Right lobe of liver (tissue), 6 donors: ENCODE measurements around the gene SUPT5H. TPM values are rescaled to one million over a fixed set of nuclear protein-coding genes. Genes with fewer than 3 reads are reported as not detected.
A peak's percentile ranks its signal among the peaks of the same experiment; 100 is the strongest.

Experiments used
- ATAC-seq, 4 donors: fragments of 200-7000 bp; cut with Tn5 transposase; one replicate each; pipeline ENCODE4 v1.9.1; 2020; ENCODE audit warnings: mild to moderate bottlenecking in 4 of 4, moderate library complexity in 4 of 4
- DNase-seq, 3 donors: peaks; one replicate each; pipeline ENCODE4 v3.0.0-alpha.2; 2020
- H3K27ac ChIP-seq, 3 donors: fragments of 200-600 bp; one replicate each; pipeline ENCODE4 v1.8.0; 2022
- H3K27me3 ChIP-seq, 2 donors: fragments of 200-600 bp; one replicate each; pipeline ENCODE4 v1.8.0; 2022
- H3K36me3 ChIP-seq, 4 donors: fragments of 200-600 bp; sonication (generic) in 1 of 4; one replicate each; pipeline versions ENCODE4 v1.5.1 to v1.8.0; 2017 to 2022; ENCODE audit warnings: control low read depth in 1 of 4
- H3K4me1 ChIP-seq, 4 donors: fragments of 200-600 bp; sonication (generic) in 1 of 4; one replicate each; pipeline versions ENCODE4 v1.5.1 to v1.8.0; 2017 to 2022; ENCODE audit warnings: control low read depth in 1 of 4
- H3K4me3 ChIP-seq, 3 donors: fragments of 200-600 bp; one replicate each; pipeline ENCODE4 v1.8.0; 2022
- H3K9me3 ChIP-seq, 4 donors: fragments of 200-600 bp; sonication (generic) in 1 of 4; one replicate each; pipeline versions ENCODE4 v1.5.1 to v1.8.0; 2017 to 2022; ENCODE audit warnings: control low read depth in 1 of 4
- POLR2A ChIP-seq: fragments of 450-650 bp; IDR thresholded peaks from one replicate; pipeline ENCODE4 v1.6.1; 2017; ENCODE audit warnings: antibody characterized with exemption, mild to moderate bottlenecking
- WGBS: methylation state at CpG from one replicate; pipeline ENCODE4 v1.1.6; 2018; ENCODE audit warnings: low coverage, low lambda C conversion rate; ENCODE audit not compliant: insufficient coverage; ENCODE audit errors: missing lambda C conversion rate; 5-methylcytosine and 5-hydroxymethylcytosine counted together
- intact Hi-C, 2 donors: fragments of 100-400 bp; cut with DNase I; formaldehyde crosslinking; loops; one replicate each; pipeline versions ENCODE4 v1.11.2 to v1.14.1; 2022
- total RNA-seq, 6 experiments: library from RNA; depleted of rRNA in 2 of 6; stranded (reverse); fragments of >200 nt in 2 of 6; fragmentation: NEBNext Ultra II Directional in 3 of 6; extraction: Animal tissue kit (Norgen Biotek cat#: 25700) in 3 of 6; gene quantifications; one replicate each; pipeline versions ENCODE4 v1.1.0 to v1.2.4, GENCODE V29; 2016 to 2023
- TF ChIP-seq, protein P1 (sequence below), 4 donors: fragments of 200-600 bp in 3 of 4; fragments of 450-650 bp in 1 of 4; IDR thresholded peaks; one replicate each; pipeline versions ENCODE4 v1.5.1 to v1.8.0; 2016 to 2022; ENCODE audit warnings: antibody characterized with exemption in 4 of 4, mild to moderate bottlenecking in 2 of 4
- donor health status: DM: no; HTN: yes; CAD: no.
- donor health status: DM: no; HTN: no; CAD: no.
- donor health status: DM: no; HTN: no; CAD: no.
- donor health status: DM: no; HTN: yes; CAD: no.
- donor health status: DM: no; HTN: yes; CAD: no.

Gene SUPT5H
- total RNA-seq, 6 experiments from 2014 or later, result 42.3 to 60.8 (median 54.7) TPM

DNA sequence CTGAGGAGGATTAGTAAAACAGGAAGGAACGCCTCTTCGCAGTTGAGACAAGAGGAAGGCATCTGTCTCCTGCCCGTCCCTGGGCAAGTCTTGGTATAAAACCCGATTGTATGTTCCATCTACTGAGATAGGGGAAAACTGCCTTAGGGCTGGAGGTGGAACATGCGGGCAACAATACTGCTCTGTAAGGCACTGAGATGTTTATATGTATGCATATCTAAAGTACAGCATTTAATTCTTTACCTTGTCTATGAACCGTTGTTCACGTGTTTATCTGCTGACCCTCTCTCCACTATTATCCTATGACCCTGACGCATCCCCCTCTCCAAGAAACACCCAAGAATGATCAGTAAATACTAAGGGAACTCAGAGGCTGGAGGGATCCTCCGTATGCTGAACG, 34.5 kb downstream of the SUPT5H start:
- peak overlapping the region in 2 of 3 donors; percentile 72 to 91 for H3K4me3 ChIP-seq
- no peaks in the 10 kb centered on the region for H3K9me3 ChIP-seq
- ATAC-seq (no peak), DNase-seq (no peak)
- intact Hi-C loops, result loop anchor here (5.0 to 10.0 kb wide), 2 partner anchors 52 to 55 kb away; partner anchors contain the start of gene EID2B (in 2 of the 2)
- peak overlapping the region in 2 of 3 donors; percentile 69 to 78 for H3K27ac ChIP-seq
- H3K27me3 ChIP-seq, result no peaks in the 10 kb centered on the region
- TF ChIP-seq POLR2A, result no peak
- WGBS, result 37% methylated on average over 7 of the region's 10 CpGs
- H3K36me3 ChIP-seq, result peaks cover 0 to 10% (median 4%) of the 10 kb centered on the region in 4 donors
- peaks cover 0 to 9% (median 3%) of the 10 kb centered on the region in 4 donors for H3K4me1 ChIP-seq

DNA sequence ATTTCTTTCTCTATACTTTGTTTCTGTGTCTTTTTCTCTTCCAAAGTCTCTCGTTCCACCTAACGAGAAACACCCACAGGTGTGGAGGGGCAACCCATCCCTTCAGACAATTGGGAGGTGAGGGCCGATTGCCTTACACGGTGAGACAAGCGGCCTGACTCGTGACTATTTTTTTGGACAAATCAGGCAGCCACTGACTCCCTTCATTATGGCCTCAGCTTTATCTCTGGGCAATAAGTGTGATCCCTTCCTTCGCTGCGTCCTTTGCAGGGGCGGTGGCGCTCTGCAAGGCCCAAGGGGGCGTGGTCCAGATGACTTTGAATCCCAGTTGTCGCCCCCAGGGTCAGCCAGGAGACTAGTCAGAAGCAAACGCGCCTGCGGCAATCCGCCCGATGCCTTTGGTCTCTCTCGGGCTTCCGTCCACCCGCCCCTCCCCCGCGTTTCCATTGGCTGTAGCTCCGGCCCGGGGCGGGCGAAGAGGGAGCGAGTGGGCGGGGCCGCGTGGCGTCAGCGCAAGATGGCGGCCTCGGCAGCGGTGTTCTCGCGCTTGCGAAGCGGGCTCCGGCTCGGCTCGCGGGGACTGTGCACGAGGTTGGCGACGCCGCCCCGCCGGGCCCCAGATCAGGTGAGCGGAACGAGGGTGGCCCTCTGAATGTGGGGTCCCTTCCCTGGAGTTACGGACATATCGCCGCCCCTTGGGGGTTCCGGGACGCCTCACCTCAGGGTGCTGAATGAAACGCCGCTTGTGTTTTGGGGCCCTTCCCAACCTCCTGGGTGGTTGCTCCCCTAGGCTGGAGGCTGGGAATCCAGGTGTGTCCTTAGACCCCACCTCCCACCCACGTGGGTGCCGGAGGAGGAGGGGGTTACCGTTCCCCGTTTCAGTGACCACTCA, 35.2 kb downstream of the SUPT5H start, which contains the start of gene TIMM50:
Gene TIMM50 (plus strand): TSS at position 502 of the 892 bp plus-strand sequence. CDS start 16 bp downstream, at position 518.
- peak; percentile 97 to 99 (median 99) for ATAC-seq
- 3% methylated on average over 9 of the region's 62 CpGs for WGBS
- Histone ChIP-seq H3K27me3 (no peaks in the 10 kb centered on the region), H3K4me1 (peaks cover 0 to 9% (median 3%) of the 10 kb centered on the region in 4 donors), H3K4me3 (peak within 1 kb of the TSS; percentile 72 to 91 (median 82)), H3K36me3 (peaks cover 0 to 10% (median 4%) of the 10 kb centered on the region in 4 donors), H3K27ac (peak within 1 kb of the TSS; percentile 66 to 78 (median 69)), H3K9me3 (no peaks in the 10 kb centered on the region)
- peak; percentile 96 to 97 (median 96) for DNase-seq
- intact Hi-C loops, result no loop called here
- TF ChIP-seq, protein P1, sequence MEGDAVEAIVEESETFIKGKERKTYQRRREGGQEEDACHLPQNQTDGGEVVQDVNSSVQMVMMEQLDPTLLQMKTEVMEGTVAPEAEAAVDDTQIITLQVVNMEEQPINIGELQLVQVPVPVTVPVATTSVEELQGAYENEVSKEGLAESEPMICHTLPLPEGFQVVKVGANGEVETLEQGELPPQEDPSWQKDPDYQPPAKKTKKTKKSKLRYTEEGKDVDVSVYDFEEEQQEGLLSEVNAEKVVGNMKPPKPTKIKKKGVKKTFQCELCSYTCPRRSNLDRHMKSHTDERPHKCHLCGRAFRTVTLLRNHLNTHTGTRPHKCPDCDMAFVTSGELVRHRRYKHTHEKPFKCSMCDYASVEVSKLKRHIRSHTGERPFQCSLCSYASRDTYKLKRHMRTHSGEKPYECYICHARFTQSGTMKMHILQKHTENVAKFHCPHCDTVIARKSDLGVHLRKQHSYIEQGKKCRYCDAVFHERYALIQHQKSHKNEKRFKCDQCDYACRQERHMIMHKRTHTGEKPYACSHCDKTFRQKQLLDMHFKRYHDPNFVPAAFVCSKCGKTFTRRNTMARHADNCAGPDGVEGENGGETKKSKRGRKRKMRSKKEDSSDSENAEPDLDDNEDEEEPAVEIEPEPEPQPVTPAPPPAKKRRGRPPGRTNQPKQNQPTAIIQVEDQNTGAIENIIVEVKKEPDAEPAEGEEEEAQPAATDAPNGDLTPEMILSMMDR (IDR thresholded peaks at IDR 0.05), result no peak
- TF ChIP-seq POLR2A, result peak; percentile 55

DNA sequence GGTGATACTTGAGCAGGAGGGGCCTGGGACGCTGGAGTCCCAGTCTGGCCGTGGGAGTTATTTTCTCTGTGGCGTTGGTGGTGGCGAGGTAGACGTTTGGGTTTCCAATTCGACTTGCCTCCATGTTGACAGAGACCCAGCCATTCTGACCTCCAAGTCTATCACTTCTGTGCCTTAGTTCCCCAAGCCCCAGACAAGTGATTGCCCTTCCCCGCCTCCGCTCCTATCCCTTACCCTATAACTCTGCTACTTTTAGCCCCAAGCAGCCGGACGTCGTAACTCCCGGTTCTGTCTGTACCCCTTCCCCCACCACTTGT, 35.8 kb downstream of the SUPT5H start:
- Histone ChIP-seq H3K27me3 (no peaks in the 10 kb centered on the region), H3K36me3 (peaks cover 0 to 14% (median 3%) of the 10 kb centered on the region in 4 donors), H3K27ac (peak overlapping the region; percentile 66 to 78 (median 69)), H3K4me3 (peak overlapping the region; percentile 72 to 91 (median 82)), H3K4me1 (peaks cover 0 to 9% (median 3%) of the 10 kb centered on the region in 4 donors), H3K9me3 (no peaks in the 10 kb centered on the region)
- no peak for DNase-seq
- intact Hi-C loops, result no loop called here
- WGBS, result 4% methylated on average over 8 of the region's 12 CpGs
- no peak for ATAC-seq
- TF ChIP-seq, protein P1 (IDR thresholded peaks at IDR 0.05), result no peak
- TF ChIP-seq POLR2A, result no peak

DNA sequence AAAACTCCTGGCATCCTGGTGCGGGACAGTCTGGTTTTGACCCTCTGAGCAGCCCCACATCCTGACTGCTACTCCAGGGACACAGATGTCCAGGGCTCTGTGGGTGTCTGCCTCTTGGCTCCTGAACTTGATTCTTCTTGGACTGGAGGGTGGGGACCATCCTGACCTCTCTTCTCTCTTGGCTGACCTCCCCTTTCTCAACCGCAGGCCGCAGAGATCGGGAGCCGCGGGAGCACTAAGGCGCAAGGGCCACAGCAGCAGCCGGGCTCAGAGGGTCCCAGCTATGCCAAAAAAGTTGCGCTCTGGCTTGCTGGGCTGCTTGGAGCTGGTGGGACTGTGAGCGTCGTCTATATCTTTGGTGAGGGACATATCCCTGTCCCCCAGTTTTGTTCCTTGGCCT, 36.3 kb downstream of the SUPT5H start:
- Histone ChIP-seq H3K36me3 (peaks cover 0 to 13% (median 3%) of the 10 kb centered on the region in 4 donors), H3K27me3 (no peaks in the 10 kb centered on the region), H3K4me3 (peak overlapping the region; percentile 72 to 91 (median 82)), H3K4me1 (peaks cover 0 to 9% (median 3%) of the 10 kb centered on the region in 4 donors), H3K9me3 (no peaks in the 10 kb centered on the region), H3K27ac (no peak overlapping the region)
- 59% methylated on average over 4 of the region's 11 CpGs for WGBS
- ATAC-seq, result no peak
- DNase-seq, result no peak
- TF ChIP-seq, protein P1 (IDR thresholded peaks at IDR 0.05), result no peak
- TF ChIP-seq POLR2A, result no peak
- intact Hi-C loops, result no loop called here

DNA sequence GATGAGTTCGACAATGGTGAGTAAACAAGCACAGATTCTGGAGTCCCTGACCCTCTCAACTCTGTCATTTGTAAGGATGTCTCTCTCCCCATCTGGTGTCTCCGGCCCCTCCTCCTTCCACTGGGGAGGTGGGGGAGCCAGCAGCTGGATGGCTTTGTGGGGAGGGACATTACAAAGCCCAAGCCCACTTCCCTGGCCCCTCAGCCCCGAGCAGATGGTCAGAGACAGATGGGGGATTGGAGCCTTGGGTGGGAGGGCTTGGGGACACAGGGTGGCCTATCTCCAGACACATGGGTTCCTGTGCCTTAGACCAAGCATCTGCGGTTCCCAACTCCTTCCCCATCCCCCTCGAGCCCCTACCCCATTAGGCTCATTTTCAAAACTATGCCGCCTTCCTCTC, 37.8 kb downstream of the SUPT5H start:
- H3K9me3 ChIP-seq, result no peaks in the 10 kb centered on the region
- no peak for DNase-seq
- ATAC-seq, result no peak
- no peaks in the 10 kb centered on the region for H3K27me3 ChIP-seq
- H3K36me3 ChIP-seq, result peaks cover 0 to 16% (median 4%) of the 10 kb centered on the region in 4 donors
- intact Hi-C loops, result no loop called here
- peaks cover 0 to 9% (median 3%) of the 10 kb centered on the region in 4 donors for H3K4me1 ChIP-seq
- no peak overlapping the region for H3K27ac ChIP-seq
- 75% methylated on average over 5 of the region's 6 CpGs for WGBS
- no peak overlapping the region for H3K4me3 ChIP-seq
- no peak for TF ChIP-seq POLR2A
